Mesodermal cell (in vitro differentiated cells): ENCODE results near the gene LMBR1.
"Not testable (repeated sequence)": the region's sequence is repeated elsewhere in the genome, so short reads cannot be mapped to it uniquely, and the experiment has no call there.

Experiments used
- H3K27ac ChIP-seq: 2 replicates; pipeline ENCODE4 v1.7.0; 2013; ENCODE audit warnings: mild to moderate bottlenecking, low read depth, low read length, moderate library complexity; ENCODE audit not compliant: severe bottlenecking
- H3K36me3 ChIP-seq: 2 replicates; pipeline ENCODE4 v1.7.1; 2013; ENCODE audit warnings: mild to moderate bottlenecking, low read length, moderate library complexity; ENCODE audit not compliant: control insufficient read depth, insufficient read depth
- H3K4me1 ChIP-seq: one replicate; pipeline ENCODE4 v1.7.1; 2013; ENCODE audit warnings: mild to moderate bottlenecking, low read length; ENCODE audit not compliant: insufficient read depth, control insufficient read depth, poor library complexity, severe bottlenecking
- H3K4me3 ChIP-seq: 2 replicates; pipeline ENCODE4 v1.7.0; 2013; ENCODE audit warnings: low read length, control low read depth, mild to moderate bottlenecking; ENCODE audit not compliant: insufficient read depth, poor library complexity, severe bottlenecking; ENCODE audit errors: extremely low read depth
- H3K9me3 ChIP-seq: 2 replicates; pipeline ENCODE4 v1.7.1; 2013; ENCODE audit warnings: mild to moderate bottlenecking, low read length, moderate library complexity; ENCODE audit not compliant: control insufficient read depth
- WGBS, 2 experiments: methylation state at CpG; one replicate each; pipeline ENCODE4 v1.1.5; 2013; ENCODE audit warnings: missing lambda C conversion rate in 2 of 2; ENCODE audit not compliant: insufficient coverage in 2 of 2; 5-methylcytosine and 5-hydroxymethylcytosine counted together

Gene LMBR1

DNA sequence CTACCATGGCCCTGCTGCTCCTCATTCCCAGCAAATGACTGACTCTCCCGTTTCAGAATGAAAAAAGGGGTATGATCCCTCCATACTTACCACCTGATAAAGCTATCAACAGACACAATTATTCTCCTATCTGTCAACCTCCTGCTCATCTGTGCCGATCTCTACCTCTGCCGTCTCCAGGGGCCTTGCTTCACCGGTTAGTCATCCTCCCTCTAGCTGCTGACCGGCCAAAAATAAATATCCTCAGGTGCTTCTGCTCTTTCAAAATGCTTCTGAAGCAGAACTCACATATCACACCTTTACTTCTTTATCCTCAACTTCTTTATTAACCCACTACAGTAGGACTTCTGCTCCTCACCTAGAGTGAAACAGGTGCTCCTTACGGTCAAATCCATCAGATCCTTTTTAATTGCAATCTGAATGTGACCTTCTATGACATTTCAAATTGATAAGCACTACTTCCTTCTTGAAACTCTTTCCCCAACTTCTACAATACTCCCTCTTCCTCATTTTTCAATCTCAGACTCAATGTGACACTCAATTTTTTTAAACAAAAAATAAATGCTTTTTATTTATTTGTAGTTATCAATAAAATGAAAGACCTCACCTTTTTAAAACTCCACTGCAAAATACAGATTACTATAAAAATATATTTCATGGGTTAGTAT is 63.2 kb downstream of the LMBR1 start:
- Histone ChIP-seq H3K4me1 (no peaks in the 10 kb centered on the region), H3K27ac (no peak overlapping the region), H3K9me3 (no peaks in the 10 kb centered on the region), H3K36me3 (peaks cover 20% of the 10 kb centered on the region), H3K4me3 (no peak overlapping the region)
- 86 to 96% methylated on average over 6 of the region's 6 CpGs for WGBS, 2 experiments

DNA sequence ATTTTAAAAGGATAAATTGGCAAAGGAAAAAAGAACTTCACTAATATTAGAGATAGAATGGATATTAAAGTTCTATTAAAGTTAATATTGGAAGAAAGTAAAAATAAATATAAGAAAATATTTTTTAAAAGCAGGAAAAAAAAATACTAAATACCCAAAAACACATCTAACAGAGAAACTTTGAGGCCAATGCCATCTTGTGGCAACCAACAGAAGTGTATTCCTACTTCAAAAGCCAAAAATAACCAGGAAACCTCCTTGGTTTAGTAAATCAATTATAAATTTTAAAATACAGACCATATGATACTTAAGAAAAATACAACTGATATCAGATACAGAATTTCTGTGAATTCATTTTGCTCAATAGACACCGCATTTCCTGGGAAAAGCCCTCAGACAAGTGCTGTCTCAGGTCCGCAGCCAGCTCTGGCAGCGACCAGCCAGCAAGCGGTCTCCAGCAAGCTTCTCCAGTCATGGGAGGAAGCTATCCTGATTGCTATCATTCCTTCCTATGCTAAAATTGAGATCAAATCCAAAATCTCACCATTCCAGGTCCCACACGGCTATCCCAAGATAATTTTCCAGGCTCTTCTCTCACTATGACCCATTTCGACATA is 65.3 kb downstream of the LMBR1 start:
- Histone ChIP-seq H3K4me3 (no peak overlapping the region), H3K9me3 (no peaks in the 10 kb centered on the region), H3K27ac (peak overlapping the region; percentile 29), H3K4me1 (no peaks in the 10 kb centered on the region), H3K36me3 (peaks cover 19% of the 10 kb centered on the region)
- 81 to 89% methylated on average over 5 to 6 of the region's 6 CpGs for WGBS, 2 experiments

DNA sequence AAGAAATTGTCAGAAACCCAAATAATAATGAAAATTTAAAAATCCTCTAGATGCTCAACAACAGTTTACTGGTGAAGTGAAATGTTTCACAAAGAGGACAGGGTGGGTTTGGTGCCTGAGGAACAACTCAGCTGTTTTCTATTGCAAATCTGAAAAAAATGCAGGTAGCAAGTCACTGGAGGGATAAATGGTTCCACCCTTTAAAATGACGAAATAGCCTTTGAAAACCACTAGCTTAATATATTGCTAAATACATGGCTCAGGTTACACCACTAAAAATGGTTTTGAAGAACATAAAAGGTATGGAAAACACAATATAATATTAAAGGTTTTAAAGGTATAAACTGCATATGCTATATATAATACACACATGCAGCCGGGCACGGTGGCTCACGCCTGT is 69.5 kb downstream of the LMBR1 start:
- H3K4me1 ChIP-seq, result no peaks in the 10 kb centered on the region
- H3K27ac ChIP-seq, result no peak overlapping the region
- no peaks in the 10 kb centered on the region for H3K9me3 ChIP-seq
- WGBS, 2 experiments, result 100% methylated on average over 1 of the region's 4 CpGs; no CpG with 5 or more reads in 1 of the 2 experiments
- H3K4me3 ChIP-seq, result no peak overlapping the region
- H3K36me3 ChIP-seq, result peaks cover 15% of the 10 kb centered on the region

DNA sequence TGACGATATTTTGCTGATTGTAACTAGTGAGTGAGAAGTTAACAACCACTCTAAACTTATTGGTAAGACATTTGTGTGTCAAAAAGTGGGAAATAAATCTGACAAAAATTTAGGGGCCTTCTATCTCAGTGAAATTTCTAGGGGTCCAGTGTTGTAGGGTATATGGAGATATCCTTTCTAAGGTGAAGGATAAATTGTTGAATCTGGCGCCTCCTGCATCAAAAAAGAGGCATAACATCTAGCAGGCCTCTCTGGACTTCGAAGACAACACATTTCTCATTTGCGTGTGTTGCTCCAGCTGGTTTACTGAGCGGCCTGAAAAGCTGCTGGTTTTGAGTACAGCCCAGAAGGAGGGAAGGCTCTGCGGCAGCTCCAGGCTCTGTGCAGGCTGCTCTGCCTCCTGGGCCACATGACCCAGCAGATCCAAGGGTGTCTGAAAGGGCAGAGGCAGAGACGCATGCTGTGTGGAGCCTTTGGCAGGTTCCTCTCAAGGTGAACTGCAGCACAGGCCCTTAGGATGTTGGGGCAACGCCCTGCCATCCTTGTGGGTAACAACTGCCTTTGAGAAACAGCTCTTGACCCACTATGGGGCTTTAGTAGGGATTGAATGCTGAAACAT is 72.4 kb downstream of the LMBR1 start:
- 92 to 97% methylated on average over 6 to 7 of the region's 8 CpGs for WGBS, 2 experiments
- H3K4me3 ChIP-seq, result no peak overlapping the region
- H3K9me3 ChIP-seq, result no peaks in the 10 kb centered on the region
- H3K4me1 ChIP-seq, result no peaks in the 10 kb centered on the region
- no peak overlapping the region for H3K27ac ChIP-seq
- H3K36me3 ChIP-seq, result peaks cover 10% of the 10 kb centered on the region

DNA sequence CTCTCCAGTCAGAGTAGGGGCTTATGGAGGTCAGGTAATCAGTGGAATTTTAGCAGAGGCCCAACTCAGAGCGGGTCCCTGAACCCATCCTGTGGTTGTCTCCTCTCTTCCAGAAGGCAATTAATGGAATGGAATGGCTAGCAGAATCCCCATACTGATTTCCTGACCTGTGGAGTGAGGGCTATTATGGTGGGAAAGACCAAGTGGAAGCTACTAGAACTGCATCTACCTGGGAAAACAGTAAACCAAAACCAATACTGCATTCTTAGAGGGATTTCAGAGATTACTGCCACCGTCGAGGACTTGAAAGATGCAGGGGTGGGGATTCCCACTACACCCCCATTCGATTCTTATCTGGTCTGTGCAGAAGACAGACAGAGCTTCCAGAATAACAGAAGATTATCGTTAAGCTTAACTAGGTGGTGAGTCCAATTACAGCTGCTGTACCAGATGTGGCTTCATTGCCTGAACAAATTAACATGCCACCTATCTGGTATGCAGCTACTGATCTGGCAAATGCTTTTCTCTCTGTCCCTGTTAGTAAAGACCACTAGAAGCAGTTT is 73.2 kb downstream of the LMBR1 start:
- H3K36me3 ChIP-seq, result peaks cover 9% of the 10 kb centered on the region
- H3K4me1 ChIP-seq, result no peaks in the 10 kb centered on the region
- no peak overlapping the region for H3K27ac ChIP-seq
- H3K9me3 ChIP-seq, result no peaks in the 10 kb centered on the region
- WGBS, 2 experiments, result 85 to 93% methylated on average over 4 to 5 of the region's 5 CpGs
- no peak overlapping the region for H3K4me3 ChIP-seq

DNA sequence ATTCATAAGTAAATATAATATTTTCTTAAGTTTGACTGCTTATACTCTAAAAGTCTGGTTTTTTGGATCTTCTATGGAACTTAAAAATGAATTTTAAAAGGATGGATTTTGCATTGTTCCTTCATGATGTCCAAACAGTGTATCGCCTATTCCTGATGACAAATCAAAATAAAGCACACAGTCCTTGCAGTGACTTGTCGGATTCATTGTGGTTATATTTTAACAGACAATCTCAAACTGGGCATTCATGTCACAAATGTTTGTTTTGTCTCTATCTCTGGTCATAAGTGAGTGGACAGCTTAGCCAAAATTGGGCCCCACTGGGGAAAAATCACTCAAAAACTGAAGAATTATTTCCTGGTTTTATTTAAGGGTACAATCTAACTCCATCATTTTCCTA is 74.8 kb downstream of the LMBR1 start:
- WGBS, 2 experiments, result 100% methylated on average over 1 of the region's 2 CpGs; no CpG with 5 or more reads in 1 of the 2 experiments
- H3K9me3 ChIP-seq, result no peaks in the 10 kb centered on the region
- peaks cover 7% of the 10 kb centered on the region for H3K36me3 ChIP-seq
- no peak overlapping the region for H3K27ac ChIP-seq
- no peaks in the 10 kb centered on the region for H3K4me1 ChIP-seq
- no peak overlapping the region for H3K4me3 ChIP-seq

DNA sequence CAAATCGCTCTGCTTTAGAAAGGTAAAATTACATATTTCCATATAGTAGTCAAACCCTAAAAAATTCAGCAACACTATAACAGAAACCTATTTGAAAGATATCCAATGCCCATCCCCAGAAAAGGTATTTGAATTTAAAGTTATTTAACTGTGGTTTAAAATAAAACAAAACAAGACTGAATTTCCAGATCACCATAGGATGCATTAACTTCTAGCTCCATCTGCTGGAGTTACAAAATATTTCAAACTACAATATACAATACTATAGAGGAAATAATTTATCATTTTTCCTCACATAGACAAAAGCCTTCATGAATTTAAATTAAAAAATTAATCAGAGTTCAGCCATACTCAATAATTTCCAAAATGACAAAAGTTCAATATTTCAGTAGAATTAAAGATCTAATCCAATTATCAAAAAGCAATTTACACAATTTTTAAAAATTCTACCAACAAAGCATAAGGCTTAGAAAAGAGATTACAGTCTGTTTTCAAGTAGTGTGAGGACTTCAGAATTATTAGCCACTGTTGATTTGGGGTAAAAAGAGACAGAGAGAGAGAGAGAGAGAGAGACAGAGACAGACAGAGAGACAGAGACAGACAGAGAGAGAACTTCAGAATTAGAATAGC is 75.9 kb downstream of the LMBR1 start:
- no peaks in the 10 kb centered on the region for H3K9me3 ChIP-seq
- H3K27ac ChIP-seq, result no peak overlapping the region
- H3K4me3 ChIP-seq, result no peak overlapping the region
- H3K4me1 ChIP-seq, result no peaks in the 10 kb centered on the region
- no CpG with 5 or more reads among the region's 1 CpG for WGBS, 2 experiments
- peaks cover 8% of the 10 kb centered on the region for H3K36me3 ChIP-seq

DNA sequence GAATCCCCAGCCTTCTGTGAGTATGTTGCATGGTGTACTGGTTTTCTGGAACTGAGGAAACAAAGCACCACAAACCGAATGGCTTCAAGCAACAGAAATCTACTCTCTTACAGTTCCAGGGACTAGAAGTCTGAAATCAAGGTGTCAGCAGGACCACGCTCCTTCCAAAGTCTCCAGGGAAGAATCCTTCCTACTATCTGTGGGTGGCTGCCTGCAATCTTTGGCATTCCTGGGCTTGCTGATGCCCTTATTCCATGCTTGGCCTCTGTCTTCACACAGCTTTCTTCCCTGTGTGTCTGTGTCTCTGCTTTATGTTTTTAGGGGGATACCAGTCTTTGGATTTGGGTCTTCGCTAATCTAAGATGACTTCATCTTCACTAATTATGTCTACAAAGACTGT is 81.3 kb downstream of the LMBR1 start:
- no peaks in the 10 kb centered on the region for H3K4me1 ChIP-seq
- WGBS, 2 experiments, result 86 to 100% methylated on average over 1 of the region's 3 CpGs
- no peak overlapping the region for H3K4me3 ChIP-seq

DNA sequence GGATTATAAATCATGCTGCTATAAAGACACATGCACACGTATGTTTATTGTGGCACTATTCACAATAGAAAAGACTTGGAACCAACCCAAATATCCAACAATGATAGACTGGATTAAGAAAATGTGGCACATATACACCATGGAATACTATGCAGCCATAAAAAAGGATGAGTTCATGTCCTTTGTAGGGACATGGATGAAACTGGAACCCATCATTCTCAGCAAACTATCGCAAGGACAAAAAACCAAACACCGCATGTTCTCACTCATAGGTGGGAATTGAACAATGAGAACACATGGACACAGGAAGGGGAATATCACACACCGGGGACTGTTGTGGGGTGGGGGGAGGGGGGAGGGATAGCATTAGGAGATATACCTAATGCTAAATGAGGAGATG is 89.3 kb downstream of the LMBR1 start:
- H3K27ac ChIP-seq, H3K36me3 ChIP-seq, H3K4me1 ChIP-seq, H3K4me3 ChIP-seq, H3K9me3 ChIP-seq: not testable (repeated sequence)
- no CpG with 5 or more reads among the region's 4 CpGs for WGBS, 2 experiments

More for the DNA sequence above, 81.3 kb downstream of the LMBR1 start:
- H3K36me3 ChIP-seq, result peaks cover 8% of the 10 kb centered on the region
- H3K9me3 ChIP-seq, result no peaks in the 10 kb centered on the region
- H3K27ac ChIP-seq, result no peak overlapping the region

DNA sequence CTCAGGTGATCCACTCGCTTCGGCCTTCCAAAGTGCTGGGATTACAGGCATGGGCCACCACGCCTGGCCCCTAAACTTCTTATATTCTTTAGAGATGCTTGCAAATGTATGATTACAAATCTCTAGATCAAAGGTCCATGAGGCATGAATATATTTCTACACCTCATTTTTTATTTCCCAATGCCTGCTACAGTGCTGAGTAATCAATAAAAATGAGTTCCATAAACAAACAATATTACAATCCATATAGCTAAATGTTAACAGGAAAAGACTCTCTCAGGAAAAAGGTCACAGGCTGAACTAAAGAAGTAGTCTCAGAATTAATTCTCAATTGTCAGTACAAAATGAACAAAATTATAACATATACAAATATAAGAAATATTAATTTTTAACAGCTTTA is 90.8 kb downstream of the LMBR1 start:
- WGBS, 2 experiments, result 89 to 92% methylated on average over 2 to 3 of the region's 3 CpGs

More for the DNA sequence above, 90.8 kb downstream of the LMBR1 start:
- Histone ChIP-seq H3K36me3 (peaks cover 8% of the 10 kb centered on the region), H3K4me3 (no peak overlapping the region), H3K27ac (no peak overlapping the region), H3K9me3 (no peaks in the 10 kb centered on the region), H3K4me1 (no peaks in the 10 kb centered on the region)
